Measurements from ENCODE around the gene GALNT16.

Gene GALNT16

DNA sequence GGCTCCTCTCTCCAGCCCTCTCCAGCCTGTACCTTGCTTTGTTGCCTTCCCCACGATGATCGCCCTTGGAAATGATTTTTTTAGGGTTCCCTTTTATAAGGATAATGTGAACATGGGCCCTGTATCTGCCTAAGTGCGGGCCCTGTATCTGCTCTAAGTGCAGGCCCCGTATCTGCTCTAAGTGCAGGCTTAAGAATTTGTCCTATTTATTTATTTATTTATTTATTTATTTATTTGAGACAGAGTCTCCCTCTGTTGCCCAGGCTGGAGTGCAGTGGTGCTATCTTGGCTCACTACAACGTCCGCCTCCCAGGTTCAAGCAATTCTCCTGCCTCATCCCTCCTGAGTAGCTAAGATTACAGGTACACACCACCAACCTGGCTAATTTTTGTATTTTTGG, 22.5 kb downstream of the GALNT16 start:
- no peak for DNase-seq (ENCODE audit: low read depth)
- TF ChIP-seq, protein P1, sequence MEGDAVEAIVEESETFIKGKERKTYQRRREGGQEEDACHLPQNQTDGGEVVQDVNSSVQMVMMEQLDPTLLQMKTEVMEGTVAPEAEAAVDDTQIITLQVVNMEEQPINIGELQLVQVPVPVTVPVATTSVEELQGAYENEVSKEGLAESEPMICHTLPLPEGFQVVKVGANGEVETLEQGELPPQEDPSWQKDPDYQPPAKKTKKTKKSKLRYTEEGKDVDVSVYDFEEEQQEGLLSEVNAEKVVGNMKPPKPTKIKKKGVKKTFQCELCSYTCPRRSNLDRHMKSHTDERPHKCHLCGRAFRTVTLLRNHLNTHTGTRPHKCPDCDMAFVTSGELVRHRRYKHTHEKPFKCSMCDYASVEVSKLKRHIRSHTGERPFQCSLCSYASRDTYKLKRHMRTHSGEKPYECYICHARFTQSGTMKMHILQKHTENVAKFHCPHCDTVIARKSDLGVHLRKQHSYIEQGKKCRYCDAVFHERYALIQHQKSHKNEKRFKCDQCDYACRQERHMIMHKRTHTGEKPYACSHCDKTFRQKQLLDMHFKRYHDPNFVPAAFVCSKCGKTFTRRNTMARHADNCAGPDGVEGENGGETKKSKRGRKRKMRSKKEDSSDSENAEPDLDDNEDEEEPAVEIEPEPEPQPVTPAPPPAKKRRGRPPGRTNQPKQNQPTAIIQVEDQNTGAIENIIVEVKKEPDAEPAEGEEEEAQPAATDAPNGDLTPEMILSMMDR (IDR thresholded peaks at IDR 0.05; ENCODE audit: insufficient read depth, low read depth, low read length, missing control alignments): no peak
- no peak overlapping the region for H3K4me3 ChIP-seq (ENCODE audit: low read depth, low read length)

DNA sequence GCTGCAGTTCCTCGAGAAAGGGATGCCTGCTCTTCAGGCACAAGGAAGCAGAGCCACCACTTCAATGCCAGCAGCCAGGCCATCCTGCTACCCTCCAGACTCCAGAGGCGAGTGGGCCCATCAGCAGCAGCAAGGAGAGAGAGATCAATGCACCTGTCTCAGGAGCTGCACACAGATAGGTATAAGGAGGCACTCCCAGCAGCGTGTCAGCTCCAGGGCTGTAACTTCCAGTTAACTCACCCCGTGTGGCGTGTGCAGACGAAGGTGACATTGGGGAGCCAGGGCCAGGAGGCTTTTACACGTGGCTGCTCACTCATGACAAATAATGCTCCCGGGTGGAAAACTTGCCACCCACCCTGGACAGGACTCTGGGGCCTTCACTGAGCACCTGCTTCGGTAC, 24.2 kb downstream of the GALNT16 start:
- TF ChIP-seq, protein P1 (IDR thresholded peaks at IDR 0.05; ENCODE audit: insufficient read depth, low read depth, low read length, missing control alignments): no peak
- no peak overlapping the region for H3K4me3 ChIP-seq (ENCODE audit: low read depth, low read length)
- DNase-seq (ENCODE audit: low read depth): no peak

DNA sequence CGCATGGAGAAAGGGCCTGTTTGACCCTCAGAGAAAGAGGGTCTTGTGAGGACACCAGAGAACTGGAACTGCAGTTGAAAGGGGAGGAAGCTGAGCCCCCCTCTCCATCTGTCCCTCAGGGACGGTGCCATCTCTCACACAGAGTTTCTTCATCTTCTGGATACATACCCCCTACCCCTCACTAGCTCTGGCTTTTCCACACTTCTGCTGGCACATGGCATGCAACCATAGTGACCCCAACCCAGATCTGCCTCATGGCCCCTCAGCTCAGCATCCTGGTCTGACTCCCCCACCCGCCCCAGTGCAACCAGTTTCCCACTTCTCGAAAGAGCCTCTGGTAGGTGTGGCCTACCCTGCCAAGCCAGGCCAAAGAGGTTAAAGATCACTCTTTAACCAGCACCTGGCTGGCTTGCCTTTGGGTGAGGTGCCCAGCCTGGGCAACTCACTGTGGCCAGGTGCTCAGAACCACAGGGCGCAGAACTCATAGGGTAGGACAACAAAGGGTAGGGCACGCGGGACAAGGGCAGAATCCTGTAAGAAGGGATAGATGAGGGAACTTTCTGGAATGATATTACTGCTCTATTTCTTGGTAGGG, 25.8 kb downstream of the GALNT16 start:
- H3K4me3 ChIP-seq (ENCODE audit: low read depth, low read length): no peak overlapping the region
- TF ChIP-seq, protein P1 (IDR thresholded peaks at IDR 0.05; ENCODE audit: insufficient read depth, low read depth, low read length, missing control alignments): no peak
- no peak for DNase-seq (ENCODE audit: low read depth)

DNA sequence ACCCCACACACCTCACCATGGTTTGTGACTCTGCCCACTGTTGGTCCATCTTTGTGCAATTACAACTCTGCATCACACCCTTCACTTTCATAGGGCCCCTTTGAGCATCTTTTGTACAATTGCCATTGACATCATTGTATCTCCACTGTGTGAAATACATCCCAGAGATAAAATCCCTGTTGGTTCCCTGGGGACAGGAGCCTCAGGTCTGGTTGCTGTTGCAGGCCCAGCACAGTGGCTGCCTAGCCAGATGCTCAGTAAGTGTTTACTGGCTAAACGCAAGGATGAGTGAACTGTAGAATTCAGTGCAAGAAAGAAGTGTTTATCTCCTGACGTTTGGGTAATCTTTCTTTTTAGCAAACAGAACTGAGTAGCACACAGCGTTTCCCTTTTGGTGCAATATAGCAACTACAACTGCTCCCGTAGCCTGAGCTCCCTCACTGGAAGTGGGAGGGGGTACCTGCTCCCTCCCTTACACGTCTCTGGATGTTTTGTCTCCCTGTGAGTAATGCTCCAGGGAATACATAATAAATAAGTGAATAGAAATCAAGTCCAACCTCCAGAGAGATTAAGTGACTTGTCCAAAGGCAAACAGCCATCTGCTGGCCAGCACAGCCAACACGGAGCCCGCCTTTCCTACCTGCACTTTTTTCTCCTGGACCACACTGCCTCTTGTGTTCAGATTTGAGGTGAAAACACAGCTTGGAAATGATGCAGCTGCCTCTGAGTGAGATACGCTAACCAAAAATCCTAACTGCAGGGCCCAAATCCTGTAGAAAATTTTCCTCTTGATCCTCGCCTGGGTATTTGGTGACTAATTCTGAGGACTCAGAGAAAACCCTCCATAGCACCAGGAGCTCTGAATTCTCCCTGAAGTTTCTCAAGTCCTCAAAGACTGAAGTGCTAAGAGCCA, 27.4 kb downstream of the GALNT16 start:
- TF ChIP-seq, protein P1 (IDR thresholded peaks at IDR 0.05; ENCODE audit: insufficient read depth, low read depth, low read length, missing control alignments): no peak
- no peak overlapping the region for H3K4me3 ChIP-seq (ENCODE audit: low read depth, low read length)
- no peak for DNase-seq (ENCODE audit: low read depth)

DNA sequence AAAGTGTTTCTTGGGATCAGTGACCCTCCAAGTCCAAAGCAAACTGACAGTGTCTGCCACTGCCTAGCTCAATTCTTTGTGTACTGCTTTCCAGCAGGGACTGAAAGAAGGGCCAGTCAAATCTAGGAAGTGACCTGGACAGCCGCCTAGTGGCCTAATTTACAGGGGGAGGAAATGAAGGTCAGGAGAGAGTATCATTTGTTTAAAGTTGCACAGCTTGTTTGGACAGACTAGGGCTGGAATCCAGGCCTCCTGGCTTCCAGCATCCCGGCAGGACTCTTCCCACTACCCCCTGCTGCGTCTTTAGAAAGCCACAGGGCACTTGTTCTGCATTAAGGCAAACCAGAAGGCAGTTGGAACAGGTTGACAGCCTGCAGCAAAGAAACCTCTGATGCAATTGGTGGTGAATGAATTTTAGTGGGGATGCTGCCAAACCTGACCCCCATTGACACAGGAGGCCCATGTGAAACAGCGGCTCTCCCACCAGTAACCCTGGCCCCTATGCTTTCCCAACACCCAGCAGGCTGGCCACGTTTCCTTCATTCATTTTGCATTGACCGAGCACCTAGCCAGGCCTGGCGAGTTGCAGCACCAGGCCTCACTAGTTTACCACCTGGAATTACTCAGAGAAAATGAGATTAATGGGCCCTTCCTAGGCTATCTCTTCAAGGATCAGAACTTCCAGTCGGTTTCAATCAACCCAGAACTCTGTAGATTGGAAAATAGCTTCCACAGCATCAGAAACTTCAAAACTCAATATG, 28.2 kb downstream of the GALNT16 start:
- no peak for DNase-seq (ENCODE audit: low read depth)
- no peak overlapping the region for H3K4me3 ChIP-seq (ENCODE audit: low read depth, low read length)
- TF ChIP-seq, protein P1 (IDR thresholded peaks at IDR 0.05; ENCODE audit: insufficient read depth, low read depth, low read length, missing control alignments): peak; percentile 16

DNA sequence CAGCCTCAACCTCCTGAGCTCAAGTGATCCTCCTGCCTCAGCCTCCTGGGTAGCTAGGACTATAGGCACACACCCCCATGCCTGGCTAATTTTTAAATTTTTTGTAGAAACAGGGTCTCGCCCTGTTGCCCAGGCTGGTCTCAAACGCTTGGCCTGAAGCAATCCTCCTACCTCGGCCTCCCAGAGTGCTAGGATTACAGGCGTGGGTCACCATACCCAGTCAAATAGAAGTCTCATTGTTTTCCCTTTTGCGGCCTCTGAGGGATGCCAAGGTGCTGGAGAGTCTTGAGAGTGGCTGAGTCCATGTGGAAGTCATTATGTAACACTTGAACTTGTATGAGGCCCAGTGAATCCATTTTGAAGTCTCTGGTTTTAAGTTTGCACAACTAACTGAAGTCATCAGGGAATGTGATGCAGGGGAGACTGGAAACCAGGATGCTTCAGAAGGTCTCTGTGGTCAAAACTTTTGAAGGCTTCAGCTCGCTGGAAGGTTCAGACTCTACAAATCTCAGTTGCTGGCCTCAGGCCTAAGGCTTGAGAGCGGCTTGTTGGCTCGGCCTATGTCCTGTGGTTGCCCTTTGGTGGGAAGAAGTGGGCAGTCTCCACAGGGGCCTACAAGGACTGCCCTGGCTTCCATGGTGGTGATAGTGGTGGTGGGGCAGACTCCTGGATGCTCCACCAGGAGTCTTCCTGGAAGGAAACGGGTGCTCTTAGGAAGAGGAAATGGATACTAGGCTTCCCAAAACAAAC, 29.2 kb downstream of the GALNT16 start:
- no peak for DNase-seq (ENCODE audit: low read depth)
- no peak overlapping the region for H3K4me3 ChIP-seq (ENCODE audit: low read depth, low read length)
- TF ChIP-seq, protein P1 (IDR thresholded peaks at IDR 0.05; ENCODE audit: insufficient read depth, low read depth, low read length, missing control alignments): no peak

Measured in GM12865 (cell line).